Heart left ventricle (tissue), 13 donors: ENCODE data around the gene SHISA8.

Experiments used
- CTCF ChIP-seq, 12 donors: fragments of 200-600 bp; sonication (generic) in 4 of 12; IDR thresholded peaks; one replicate each; pipeline versions ENCODE4 v1.5.0 to v1.8.0; 2018 to 2022; ENCODE audit warnings: antibody characterized with exemption in 12 of 12, mild to moderate bottlenecking in 5 of 12
- POLR2A ChIP-seq, 2 donors: fragments of 450-650 bp; IDR thresholded peaks; one replicate each; pipeline ENCODE4 v1.6.1; 2017; ENCODE audit warnings: antibody characterized with exemption in 2 of 2, mild to moderate bottlenecking in 2 of 2, moderate library complexity in 2 of 2
- donor health status: ischemic (EF 13 %, LVEDD 7.1; RV severe dilation, severe dysfunction).
- donor health status: DM: no; HTN: yes; CAD: no.
- donor health status: DM: no; HTN: no; CAD: no.
- donor health status: ischemic (EF 25% LVEDD 6.9; RV normal size, moderate dysfunction).
- donor health status: ischemic (EF 25% LVEDD 5.7; RV mildly dilated, moderate dysfunction).
- donor health status: ischemic (EF 35%, LVEDD 5.7; RV mildly dilated, moderate dysfunction).
- donor health status: nonischemic (EF 11% LVEDD 7.7; RV severe dilation, severe dysfunction).
- donor health status: DM: yes; HTN: yes; CAD: no.
- donor health status: PGD.
- donor health status: ischemic (EF 29% LVEDD 5.4; RV normal size, mild dysfunction).
- donor health status: nonischemic (EF 23%, LVEDD 6.1; RV moderate dilation, normal function).

GRCh38 chr22:41940832-41941765, 26.2 kb upstream of the SHISA8 start:
- TF ChIP-seq CTCF (IDR thresholded peaks at IDR 0.05) (peak; percentile 85 to 97 (median 93)), POLR2A (IDR thresholded peaks at IDR 0.05) (no peak)
